GM21529 (cell line): ENCODE measurements around the gene CTAG1B.
"Not testable (repeated sequence)": the region's sequence is repeated elsewhere in the genome, so short reads cannot be mapped to it uniquely, and the experiment has no call there.

Experiments used
- ATAC-seq: cut with Tn5 transposase; IDR thresholded peaks from one replicate; pipeline ENCODE4 v1.9.1; 2021; ENCODE audit not compliant: unreplicated experiment

Gene CTAG1B

DNA sequence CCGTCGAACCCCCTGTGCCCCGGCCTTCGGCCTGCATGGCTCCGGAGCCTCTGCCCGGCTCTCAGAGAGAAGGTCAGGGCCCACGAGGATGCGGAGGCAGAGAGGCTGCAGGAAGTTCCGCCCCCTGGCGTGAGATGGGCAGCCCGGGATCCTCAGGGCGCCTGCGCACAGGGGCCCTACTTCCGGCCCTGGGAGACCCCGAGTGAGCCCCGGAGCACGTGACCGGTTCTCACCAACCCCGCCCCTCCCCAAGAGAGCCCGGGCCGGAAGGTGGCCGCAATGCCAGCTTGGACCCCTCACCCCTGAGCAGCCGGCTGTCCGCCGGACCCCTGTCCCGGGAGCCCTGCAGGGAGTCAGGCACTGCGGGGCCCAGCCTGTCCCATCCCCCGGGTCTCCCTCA lies at the start of gene CTAG1B:
CTAG1B (minus strand) TSS at position 101 of the 400 bp plus-strand sequence; CDS start at position 37, 64 bp downstream.
- ATAC-seq = not testable (repeated sequence)

DNA sequence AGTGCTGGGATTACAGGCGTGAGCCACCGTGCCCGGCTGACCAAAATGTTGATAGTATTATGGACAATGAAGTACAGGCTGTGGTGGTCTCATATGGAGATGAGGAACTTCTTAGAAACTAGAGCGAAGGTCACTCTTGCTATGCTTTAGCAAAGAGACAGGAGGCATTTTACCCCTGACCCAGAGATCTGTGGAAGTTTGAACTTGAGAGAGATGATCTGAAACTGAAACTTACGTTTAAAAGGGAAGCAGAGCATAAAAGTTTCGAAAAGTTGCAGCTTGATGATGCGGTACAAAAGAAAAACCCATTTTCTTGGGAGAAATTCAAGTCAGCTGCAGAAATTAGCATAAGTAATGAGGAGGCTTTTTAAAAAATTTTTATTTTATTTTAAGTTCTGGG lies 42.8 kb upstream of the CTAG1B start:
- no peak for ATAC-seq

DNA sequence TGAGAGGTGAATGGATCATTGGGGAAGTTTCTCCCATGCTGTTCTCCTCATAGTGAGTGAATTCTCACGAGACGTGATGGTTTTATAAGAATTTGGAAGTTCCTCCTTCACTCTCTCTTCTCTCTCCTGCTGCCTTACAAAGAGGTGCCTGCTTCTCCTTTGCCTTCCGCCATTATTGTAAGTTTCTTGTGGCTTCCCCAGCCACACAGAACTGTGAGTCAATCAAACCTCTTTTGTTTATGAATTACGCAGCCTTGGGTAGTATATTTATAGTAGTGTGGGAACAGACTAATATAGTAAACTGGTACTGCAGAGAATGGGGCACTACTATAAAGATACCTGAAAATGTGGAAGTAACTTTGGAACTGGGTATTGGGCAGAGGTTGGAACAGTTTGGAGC lies 42.1 kb upstream of the CTAG1B start:
- no peak for ATAC-seq

DNA sequence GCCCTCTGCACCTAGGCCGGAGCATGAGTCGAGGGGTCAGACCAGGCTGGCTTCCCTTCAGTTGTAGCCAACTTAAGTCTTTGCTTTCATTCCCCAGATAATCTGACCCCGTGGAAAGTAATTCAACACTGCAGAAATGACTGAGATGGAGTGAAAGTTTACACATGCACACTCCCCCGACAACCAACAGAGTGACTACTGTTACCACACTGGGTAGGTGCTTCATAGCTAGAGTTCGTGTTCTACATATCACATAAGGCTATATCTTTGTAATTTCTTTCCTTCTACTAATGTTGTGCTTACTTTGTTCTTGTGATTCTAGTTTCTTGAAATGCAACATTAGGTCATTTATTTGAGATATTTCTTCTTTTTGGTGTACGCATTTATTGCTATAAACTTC lies 41.5 kb upstream of the CTAG1B start:
- ATAC-seq = no peak

DNA sequence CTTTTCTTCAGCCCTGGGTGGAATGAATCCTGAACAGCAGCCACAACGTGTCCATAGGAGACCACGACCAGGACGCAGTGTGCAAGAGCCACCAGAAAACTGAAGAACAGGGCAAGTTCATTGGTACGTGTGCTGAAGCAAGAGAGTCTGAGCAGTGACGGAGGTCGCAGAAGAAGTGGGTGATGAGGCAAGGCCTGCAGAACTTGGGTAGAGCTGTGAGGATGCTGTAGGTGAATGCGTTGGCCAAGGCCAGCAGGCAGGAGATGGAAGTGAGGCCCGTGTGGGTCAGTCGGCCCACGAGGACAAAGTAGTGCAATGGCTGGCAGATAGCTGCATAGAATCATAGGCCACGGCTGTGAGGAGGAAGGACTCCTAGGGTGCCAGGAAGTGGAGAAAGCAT lies 39.9 kb upstream of the CTAG1B start:
- no peak for ATAC-seq

DNA sequence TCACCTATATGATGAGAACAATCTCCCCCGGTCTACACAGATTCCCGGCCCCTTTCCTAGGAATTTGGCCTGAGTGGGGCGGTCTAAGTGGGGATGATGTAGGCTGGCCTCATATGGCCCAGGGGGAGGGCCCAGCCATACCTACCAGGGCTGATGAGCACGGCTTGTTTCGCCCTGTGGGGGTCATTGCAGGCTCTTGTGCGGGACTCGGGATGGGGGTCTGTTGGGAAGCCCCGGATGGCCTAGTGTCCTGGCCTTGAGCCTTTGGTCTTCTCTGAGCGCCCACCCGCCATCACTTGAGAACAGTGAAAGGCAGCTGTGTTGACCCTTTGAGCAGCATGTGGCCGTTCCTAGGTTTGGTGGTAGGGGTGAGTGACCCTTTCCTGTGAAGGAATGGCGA lies 39.1 kb upstream of the CTAG1B start:
- no peak for ATAC-seq

DNA sequence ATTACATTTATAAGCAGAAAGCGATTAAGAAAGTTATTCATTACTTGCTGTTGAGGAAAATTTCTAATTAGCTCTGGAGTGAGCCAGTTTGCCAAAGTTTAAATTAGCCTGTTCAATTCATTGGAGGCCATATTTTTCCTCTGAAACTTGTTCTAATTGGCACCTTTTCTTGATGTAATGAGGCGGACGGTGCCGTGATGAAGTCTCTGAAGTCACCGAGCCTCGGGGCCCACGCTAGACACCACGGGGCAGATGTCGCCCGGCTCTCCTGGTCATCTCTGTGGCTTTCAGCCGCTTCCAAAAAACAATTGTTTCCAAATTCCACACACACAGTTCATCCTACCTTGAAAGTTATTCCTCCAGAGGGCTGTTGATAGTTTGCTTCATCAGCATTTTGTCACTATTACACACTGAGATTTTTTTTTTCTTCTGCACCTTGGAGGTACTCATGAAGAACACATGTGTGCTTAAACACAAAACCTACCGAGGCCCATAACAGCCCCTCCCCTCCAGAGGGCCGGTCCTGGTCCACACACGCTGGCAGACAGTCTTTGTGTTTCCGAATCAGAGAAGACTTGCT lies 38.2 kb upstream of the CTAG1B start:
- no peak for ATAC-seq

DNA sequence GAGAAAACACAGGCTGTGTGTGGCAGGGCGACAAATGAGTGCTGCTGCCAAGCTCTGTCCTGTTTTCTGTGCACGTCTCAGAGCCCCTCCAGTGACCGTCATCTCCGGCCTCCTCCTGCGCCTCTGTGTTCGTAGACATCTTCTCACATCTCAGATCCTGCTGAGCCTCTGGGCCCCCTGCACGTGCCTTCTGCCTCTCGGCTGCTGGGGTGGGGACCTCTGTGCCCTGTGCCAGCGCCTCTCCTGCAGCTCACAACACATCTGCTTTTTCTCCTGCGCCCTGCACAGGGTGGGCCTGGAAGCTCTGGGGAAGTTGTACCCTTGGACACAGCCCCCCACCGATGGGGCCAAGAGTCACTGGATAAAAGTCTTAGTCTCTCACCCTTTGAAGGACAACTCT lies 36.7 kb upstream of the CTAG1B start:
- no peak for ATAC-seq

DNA sequence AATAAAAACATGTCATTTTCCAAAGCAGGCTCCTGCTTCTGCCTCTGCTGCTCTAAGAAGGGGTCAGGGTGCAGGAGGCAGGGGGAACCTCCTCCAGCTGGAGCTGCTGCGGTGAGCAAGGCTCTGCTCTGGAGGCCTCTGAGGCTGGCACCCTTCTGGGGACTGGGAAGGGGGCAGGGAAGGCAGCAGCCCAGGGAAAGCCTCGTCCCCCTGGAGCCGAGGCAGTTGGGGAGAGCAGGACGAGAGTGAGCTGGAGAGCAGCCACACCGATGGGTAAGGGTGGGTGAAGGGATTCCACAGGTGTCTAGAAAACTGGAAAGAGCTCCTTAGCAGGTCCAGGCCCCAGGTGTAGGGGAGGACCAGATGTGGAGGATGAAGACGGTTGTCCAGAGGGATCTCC lies 36.3 kb upstream of the CTAG1B start:
- ATAC-seq = no peak

DNA sequence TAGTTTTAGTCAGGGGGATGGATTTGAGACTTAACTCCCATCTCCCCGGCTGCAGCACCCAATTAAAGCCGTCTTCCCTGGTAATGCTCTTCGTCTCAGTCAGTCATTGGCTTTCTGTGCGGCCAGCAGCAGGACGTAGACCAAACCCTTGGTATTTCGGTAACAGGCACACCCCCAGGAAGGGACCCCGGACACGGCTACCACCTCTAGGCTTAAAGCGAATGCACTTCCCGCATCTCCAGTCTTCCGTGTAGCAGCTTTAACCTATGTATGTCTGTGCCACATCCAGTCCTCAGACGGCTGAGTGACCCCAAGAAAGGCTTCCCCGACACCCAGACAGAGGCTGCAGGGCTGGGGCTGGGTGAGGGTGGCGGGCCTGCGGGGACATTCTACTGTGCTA lies 35.8 kb upstream of the CTAG1B start:
- ATAC-seq = no peak

DNA sequence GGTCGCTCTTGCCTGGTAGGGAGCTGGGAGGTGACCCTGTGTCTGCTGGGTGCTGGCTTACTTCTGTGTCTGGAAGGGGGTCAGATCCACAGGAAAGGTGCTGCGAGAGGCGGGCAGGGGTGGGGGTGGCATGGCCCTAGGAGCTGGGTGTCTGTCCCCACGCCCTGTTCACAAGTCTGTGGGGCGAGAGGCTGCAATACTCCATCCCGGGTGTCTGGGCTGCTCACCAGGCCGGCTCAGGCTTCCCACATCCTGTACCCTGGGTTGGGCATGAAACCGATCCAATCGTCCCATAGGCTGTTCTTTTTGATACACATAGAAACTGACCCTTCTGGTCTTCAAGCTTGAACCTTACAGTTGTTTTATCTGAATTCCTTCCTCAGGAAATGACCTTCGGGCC lies 35.3 kb upstream of the CTAG1B start:
- ATAC-seq = no peak

DNA sequence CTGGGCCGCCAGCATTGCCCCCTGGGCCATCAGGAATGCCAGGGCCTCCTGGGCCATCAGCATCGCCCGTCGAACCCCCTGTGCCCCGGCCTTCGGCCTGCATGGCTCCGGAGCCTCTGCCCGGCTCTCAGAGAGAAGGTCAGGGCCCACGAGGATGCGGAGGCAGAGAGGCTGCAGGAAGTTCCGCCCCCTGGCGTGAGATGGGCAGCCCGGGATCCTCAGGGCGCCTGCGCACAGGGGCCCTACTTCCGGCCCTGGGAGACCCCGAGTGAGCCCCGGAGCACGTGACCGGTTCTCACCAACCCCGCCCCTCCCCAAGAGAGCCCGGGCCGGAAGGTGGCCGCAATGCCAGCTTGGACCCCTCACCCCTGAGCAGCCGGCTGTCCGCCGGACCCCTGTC lies 34.3 kb upstream of the CTAG1B start, which contains the start of gene CTAG2:
CTAG2 (minus strand) TSS at position 167 of the 400 bp plus-strand sequence; CDS start at position 103, 64 bp downstream.
- not testable (repeated sequence) for ATAC-seq

DNA sequence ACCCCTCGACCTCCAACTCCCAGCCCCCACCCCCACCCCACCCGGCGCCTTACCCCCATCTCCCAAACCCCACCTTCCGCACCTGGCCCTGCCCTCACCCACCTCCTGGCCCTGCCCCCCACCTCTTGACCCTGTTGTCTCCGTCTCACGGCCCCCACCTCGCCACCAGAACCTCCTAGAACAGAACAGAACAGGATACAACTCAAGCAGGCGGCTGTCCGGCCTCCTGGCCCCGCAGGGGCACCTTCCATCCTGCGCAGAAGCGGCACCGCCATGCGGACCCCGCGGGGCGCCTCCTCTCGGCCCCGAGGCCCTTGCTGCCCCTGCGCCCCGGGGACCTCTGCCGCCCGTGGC lies 33.9 kb upstream of the CTAG1B start:
- no peak for ATAC-seq

DNA sequence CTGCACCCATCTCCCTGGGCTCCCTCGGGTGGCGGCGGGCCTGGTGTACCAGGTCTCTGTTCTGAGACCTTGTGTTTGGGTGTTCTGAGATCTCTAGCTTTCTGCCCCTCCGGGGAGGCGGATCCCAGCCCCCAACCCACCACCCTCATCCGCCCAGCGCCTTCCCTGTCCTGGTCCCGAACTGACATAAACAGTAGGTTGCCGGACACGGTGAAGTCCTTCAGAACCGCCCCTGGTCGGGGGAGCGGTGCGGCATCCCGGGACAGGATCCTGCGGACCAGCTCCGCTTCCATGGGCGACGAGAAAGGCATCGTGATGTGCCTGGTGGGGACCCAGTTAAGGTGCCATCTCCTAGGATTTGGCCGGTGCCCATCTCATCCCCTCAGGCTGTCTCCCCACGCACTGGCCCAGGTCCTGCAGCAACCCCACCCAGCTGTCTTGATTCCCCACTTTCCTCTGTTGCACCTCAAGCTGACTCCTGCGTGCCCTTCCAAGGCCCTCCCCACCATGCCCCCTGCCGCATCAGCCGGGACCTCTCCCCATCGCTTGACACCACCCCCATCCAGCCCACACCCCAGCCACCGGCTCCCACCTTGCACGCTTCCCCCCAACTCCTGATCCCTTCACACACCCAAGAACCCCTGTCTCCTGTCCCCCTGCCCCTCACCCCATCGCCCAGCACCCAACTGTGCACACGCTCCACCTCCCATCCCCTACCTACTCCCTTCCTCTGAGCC lies 33.4 kb upstream of the CTAG1B start:
- ATAC-seq = no peak

DNA sequence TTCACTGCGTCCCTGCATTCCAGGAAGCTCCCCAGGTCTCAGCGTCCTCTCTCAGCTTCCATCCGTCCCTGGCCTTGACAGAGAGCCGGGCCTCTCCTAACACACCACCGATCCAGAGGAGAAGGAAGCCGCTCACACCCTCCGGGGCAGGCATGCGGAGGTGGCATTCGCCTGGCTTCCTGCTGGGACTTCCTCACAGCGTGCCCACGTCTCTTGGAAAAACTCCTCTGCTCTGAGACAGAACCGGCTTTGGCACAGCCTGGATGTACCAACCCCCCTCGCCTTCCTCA lies 31.1 kb upstream of the CTAG1B start:
- no peak for ATAC-seq

DNA sequence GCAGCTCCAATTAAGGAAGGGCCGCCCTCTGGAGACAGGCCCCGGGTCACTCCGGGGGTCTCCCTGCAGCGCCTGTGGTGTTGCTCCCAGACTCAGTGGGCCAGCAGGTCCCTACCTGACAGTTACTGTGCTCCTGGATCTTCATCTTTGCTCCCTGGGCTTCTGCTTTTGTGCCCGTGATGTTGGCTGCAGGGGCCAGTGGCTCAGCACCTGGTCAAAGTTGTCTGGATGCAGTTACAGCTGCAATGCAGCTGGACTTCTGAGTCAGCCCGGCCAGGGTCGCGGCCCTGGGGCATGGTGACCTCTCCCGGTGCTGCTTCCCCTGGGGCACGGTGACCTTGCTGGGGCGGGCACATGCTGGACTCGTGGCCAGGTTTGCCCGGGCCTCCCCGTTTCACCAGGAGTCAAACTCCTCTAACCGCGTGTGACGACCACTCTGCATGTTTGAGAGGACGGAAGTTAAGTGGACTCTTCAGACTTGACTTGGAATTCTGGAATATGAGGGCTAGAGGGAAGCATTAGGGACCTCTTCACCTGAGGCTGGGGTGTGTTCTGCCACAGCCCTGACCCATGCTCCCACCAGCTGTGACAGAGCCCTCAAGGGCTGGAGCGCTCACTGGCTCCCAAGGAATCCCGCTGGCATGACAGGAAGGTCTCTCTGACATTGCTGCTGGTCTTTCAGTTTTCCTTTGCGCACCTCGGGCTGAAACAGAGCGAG lies 30.6 kb upstream of the CTAG1B start:
- ATAC-seq = no peak

DNA sequence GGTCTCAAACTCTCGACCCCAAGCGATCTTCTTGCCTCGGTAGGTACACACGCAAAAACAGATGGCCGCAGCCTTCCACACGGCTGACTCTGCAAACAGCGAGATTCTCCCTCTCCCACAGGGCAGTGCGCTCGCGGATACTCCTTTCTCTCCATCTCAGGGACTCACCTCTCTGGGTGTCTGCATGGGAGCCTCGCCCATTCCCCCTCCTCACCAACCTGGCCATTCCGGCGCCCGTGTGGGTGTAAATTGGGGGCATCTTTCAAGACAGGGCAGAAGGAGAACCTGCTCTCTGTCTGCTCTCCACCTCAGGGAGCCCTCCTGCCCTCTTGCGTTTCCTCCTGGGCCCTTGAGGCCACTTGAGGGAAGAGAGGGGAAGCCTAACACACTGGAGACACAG lies 29.8 kb upstream of the CTAG1B start:
- ATAC-seq = no peak

DNA sequence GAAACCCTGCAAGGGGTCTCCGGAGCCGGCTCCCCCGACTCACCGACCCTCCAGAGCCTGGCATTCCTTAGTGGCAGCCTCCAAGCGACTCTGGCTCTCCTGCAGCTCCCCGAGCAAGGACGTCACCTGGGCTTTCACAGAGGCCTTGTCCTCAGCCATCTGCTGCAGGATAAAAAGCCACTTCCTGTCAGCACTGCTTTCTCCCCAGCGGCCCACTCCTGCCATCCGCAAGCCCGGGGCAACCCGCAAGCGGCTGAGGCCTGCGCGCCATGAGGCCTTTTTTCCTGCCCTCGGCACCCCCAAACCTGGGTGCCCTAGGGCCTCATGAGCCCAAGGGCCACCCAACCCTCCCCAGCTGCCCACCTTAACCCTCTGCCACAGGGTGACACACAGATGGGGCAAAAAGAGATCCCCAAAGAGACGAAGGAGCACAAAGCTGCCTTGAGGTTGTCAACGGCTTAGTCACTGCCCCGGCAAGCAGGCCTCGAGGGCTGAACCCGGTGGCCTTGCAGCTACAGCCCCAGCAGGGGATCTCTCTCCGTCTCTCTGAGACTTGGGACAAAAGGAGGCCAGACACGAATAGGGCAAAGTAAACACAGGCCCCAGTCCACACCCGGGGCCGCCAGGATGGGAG lies 26.8 kb upstream of the CTAG1B start:
- ATAC-seq = not testable (repeated sequence)

DNA sequence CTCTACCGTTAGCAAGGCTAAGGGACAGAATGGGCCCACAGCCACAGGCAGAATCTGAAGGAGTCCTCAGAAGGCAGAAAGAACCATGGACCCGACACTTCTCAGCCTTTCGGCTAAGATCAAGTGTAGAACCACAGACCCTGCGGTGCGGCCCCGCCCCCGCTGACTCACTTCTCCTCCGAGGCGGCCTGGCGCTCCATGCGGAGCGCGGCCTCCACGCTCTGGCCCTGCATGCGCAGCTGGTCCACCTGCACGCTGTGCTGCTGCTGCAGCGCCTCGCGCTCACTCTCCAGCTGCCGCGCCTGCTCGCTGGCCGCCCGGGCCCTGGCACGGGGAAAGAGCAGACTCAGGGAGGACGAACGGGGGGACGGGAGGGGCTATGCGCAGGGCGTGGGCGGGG lies 24.6 kb upstream of the CTAG1B start:
- ATAC-seq = not testable (repeated sequence)

DNA sequence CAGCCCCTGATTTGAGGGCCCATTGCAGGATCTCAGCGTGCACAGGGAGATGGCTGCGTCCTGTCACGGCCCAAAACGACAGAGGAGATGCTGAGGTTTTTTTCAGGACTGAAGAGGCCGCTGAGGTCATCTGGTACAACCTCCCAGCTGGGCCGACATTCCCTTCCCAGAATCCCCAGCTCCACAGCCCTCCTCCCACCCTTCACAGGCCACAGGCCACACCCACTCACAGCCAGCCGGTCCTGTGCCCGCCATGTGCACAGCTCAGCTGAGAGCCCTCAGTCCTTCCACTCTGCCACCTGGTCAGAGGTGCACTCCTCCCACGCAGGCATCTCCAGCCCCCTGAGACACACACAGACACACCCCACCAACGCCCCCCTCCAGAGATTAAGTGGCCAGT lies 22.7 kb upstream of the CTAG1B start:
- not testable (repeated sequence) for ATAC-seq

DNA sequence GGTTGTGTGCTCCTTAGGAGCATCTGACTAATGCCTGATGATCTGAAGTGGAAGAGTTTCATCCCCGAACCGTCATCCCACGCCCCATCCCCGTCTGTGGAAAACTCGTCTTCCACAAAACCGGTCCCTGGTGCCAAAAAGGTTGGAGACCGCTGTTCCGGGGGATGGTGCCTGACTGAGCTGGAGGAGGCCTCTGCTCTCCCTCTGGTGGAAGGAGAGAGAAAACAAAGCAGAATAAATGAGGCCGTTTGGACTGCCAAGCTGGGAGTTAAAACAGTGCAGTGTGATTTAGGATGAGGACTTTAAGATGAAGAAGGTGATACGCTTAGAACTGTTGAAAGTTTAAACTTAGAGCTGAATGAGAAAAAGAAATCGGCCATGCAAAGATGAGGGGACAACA lies 14.6 kb upstream of the CTAG1B start:
- ATAC-seq = not testable (repeated sequence)

DNA sequence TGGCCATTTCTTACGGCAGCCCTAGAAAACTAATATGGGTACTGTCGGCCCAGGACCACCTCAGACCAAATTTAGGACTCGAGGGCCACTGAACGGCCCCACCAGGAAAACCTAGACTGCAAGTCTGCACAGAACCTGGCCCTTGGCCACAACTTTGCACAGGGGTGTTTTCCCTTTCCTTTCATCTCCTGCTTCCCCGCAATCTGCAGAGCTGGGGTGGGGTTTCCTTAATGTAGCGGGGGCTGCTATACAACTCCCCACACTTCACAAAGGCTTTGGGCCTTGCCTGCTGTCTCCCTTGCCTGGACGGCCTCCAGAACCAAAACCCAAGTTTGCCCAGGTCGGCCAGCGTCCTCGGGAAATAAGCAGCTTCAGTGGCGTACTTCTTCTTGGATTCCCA lies 11.9 kb upstream of the CTAG1B start:
- ATAC-seq = not testable (repeated sequence)
